CD4-positive, alpha-beta T cell treated with Interleukin-21 for 1 hour (primary cell): ENCODE measurements around the gene RTL10.
"Not testable (repeated sequence)": the region's sequence is repeated elsewhere in the genome, so short reads cannot be mapped to it uniquely, and the experiment has no call there.

Experiments used
- DNase-seq: peaks from one replicate; pipeline ENCODE4 v3.0.0-alpha.2; 2020

RTL10 gene

GRCh38 chr22:19842393-19843106 is 12.1 kb downstream of the RTL10 start:
- no peak for DNase-seq

- no peak for DNase-seq
Observed at GRCh38 chr22:19841641-19842392, 12.9 kb downstream of the RTL10 start.

GRCh38 chr22:19840955-19841640 is 13.6 kb downstream of the RTL10 start:
- DNase-seq, result no peak

GRCh38 chr22:19840059-19840458 is 14.6 kb downstream of the RTL10 start:
- no peak for DNase-seq

- no peak for DNase-seq
Observed at GRCh38 chr22:19837915-19838314, 16.8 kb downstream of the RTL10 start.

- no peak for DNase-seq
Observed at GRCh38 chr22:19836512-19836911, 18.2 kb downstream of the RTL10 start.

- DNase-seq, result no peak
Observed at GRCh38 chr22:19834599-19834998, 20.1 kb downstream of the RTL10 start.

- not testable (repeated sequence) for DNase-seq
Observed at GRCh38 chr22:19833327-19833726, 21.3 kb downstream of the RTL10 start.

- no peak for DNase-seq
Observed at GRCh38 chr22:19832476-19833108, 22.1 kb downstream of the RTL10 start.

- DNase-seq, result not testable (repeated sequence)
Observed at GRCh38 chr22:19831979-19832378, 22.7 kb downstream of the RTL10 start.

- no peak for DNase-seq
Observed at GRCh38 chr22:19831016-19831415, 23.7 kb downstream of the RTL10 start.

- DNase-seq, result no peak
Observed at GRCh38 chr22:19828035-19828401, 26.7 kb downstream of the RTL10 start.

- no peak for DNase-seq
Observed at GRCh38 chr22:19827341-19828034, 27.2 kb downstream of the RTL10 start.

GRCh38 chr22:19826619-19826950 is 28.1 kb downstream of the RTL10 start:
- DNase-seq, result no peak

- DNase-seq, result no peak
Observed at GRCh38 chr22:19825904-19826618, 28.6 kb downstream of the RTL10 start.

GRCh38 chr22:19824926-19825339 is 29.7 kb downstream of the RTL10 start:
- no peak for DNase-seq

GRCh38 chr22:19824212-19824925 is 30.3 kb downstream of the RTL10 start:
- no peak for DNase-seq

GRCh38 chr22:19823902-19824211 is 30.8 kb downstream of the RTL10 start:
- DNase-seq, result no peak

GRCh38 chr22:19823191-19823901 is 31.3 kb downstream of the RTL10 start:
- no peak for DNase-seq

- no peak for DNase-seq
Observed at GRCh38 chr22:19822301-19823117, 32.2 kb downstream of the RTL10 start.
